Chondrocyte (in vitro differentiated cells): ENCODE results near the gene SST. TPM values are rescaled to one million over a fixed set of nuclear protein-coding genes. Genes with fewer than 3 reads are reported as not detected.

Experiments
- DNase-seq: peaks from one replicate; pipeline ENCODE4 v3.0.0; 2021; ENCODE audit warnings: mixed read lengths, low spot score
- H3K27ac Mint-ChIP-seq: one replicate; pipeline ENCODE4 v1.8.0; 2021; ENCODE audit warnings: mild to moderate bottlenecking, moderate library complexity, mixed read lengths; ENCODE audit not compliant: unreplicated experiment
- H3K27me3 Mint-ChIP-seq: 2 replicates; pipeline ENCODE4 v1.8.0; 2021; ENCODE audit warnings: low read depth, mixed read lengths
- H3K36me3 Mint-ChIP-seq: 2 replicates; pipeline ENCODE4 v1.8.0; 2021; ENCODE audit warnings: low read depth, mixed read lengths
- H3K4me1 Mint-ChIP-seq: 2 replicates; pipeline ENCODE4 v1.8.0; 2021; ENCODE audit warnings: low read depth, mild to moderate bottlenecking, mixed read lengths
- H3K4me3 Mint-ChIP-seq: one replicate; pipeline ENCODE4 v1.8.0; 2021; ENCODE audit warnings: mild to moderate bottlenecking, moderate library complexity, mixed read lengths; ENCODE audit not compliant: unreplicated experiment
- H3K9me3 Mint-ChIP-seq: 2 replicates; pipeline ENCODE4 v1.8.0; 2021; ENCODE audit warnings: low read depth, mixed read lengths
- long read RNA-seq: library from polyadenylated mRNA; stranded (forward); transcript quantifications from one replicate; pipeline ENCODE4 v2.0.0, GENCODE V29; 2021
- total RNA-seq: library from RNA; stranded (reverse); gene quantifications from 3 replicates; pipeline ENCODE4 v1.2.1, GENCODE V29; 2021
- TF ChIP-seq, protein P1 (sequence below): fragments of 200-600 bp; sonication (generic); IDR thresholded peaks from 2 replicates; pipeline ENCODE4 v1.5.0; 2021; ENCODE audit warnings: antibody characterized with exemption, mild to moderate bottlenecking, moderate library complexity

SST gene
- total RNA-seq = not detected in 3 replicates
- long read RNA-seq = 0 reads

- Mint-ChIP-seq H3K4me3 (no peak within 1 kb of the TSS), H3K36me3 (no peaks in the 10 kb centered on the region), H3K27me3 (peaks cover 65% of the 10 kb centered on the region), H3K9me3 (no peaks in the 10 kb centered on the region), H3K27ac (no peak within 1 kb of the TSS), H3K4me1 (peaks cover 10% of the 10 kb centered on the region)
- TF ChIP-seq, protein P1, sequence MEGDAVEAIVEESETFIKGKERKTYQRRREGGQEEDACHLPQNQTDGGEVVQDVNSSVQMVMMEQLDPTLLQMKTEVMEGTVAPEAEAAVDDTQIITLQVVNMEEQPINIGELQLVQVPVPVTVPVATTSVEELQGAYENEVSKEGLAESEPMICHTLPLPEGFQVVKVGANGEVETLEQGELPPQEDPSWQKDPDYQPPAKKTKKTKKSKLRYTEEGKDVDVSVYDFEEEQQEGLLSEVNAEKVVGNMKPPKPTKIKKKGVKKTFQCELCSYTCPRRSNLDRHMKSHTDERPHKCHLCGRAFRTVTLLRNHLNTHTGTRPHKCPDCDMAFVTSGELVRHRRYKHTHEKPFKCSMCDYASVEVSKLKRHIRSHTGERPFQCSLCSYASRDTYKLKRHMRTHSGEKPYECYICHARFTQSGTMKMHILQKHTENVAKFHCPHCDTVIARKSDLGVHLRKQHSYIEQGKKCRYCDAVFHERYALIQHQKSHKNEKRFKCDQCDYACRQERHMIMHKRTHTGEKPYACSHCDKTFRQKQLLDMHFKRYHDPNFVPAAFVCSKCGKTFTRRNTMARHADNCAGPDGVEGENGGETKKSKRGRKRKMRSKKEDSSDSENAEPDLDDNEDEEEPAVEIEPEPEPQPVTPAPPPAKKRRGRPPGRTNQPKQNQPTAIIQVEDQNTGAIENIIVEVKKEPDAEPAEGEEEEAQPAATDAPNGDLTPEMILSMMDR = no peak
- no peak for DNase-seq
Observed at GRCh38 chr3:187669675-187670504, at the start of gene SST. Gene SST (minus strand): TSS chr3:187670394. CDS start chr3:187670291, 103 bp downstream.

DNA sequence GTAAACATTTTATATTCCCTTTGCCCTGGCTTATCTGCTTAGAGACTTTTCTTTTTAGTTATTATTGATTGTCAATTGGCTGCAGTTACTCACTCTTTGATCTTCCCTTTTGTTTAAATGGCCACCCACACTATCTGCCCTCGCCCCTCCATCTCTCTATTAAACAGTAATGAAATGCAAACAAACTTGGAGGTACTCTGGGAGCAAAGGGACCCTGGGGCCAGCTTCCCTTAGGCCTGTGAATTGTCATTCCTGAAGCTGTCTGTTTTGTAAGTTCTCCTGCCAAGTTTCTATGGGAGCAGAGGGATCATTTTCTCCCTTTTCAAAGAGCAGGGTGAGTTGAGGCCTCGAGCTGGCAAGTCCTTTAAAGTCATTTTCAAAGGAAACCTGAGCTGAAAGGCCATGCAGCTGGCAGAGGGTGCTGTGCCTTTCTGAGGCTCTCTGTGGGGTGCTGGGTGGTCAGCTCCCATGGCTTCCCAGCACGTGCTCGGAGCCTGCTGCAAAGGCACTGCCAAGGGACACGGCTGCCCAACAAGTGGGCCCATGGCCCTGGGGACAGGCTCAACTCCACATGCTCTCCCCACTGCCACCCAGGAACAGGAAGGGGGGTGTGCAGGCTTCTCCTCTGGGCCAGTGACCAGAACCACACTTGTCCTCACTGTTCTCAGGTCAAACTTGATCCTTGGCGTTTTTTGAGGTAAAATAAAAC is 49.6 kb upstream of the SST start:
- no peaks in the 10 kb centered on the region for H3K4me1 Mint-ChIP-seq
- H3K4me3 Mint-ChIP-seq = no peak overlapping the region
- no peaks in the 10 kb centered on the region for H3K27me3 Mint-ChIP-seq
- peaks cover 30% of the 10 kb centered on the region for H3K36me3 Mint-ChIP-seq
- no peak overlapping the region for H3K27ac Mint-ChIP-seq
- no peak for DNase-seq
- no peaks in the 10 kb centered on the region for H3K9me3 Mint-ChIP-seq
- TF ChIP-seq, protein P1 = no peak

GRCh38 chr3:187718802-187719201 is 48.6 kb upstream of the SST start:
- Mint-ChIP-seq H3K4me3 (no peak overlapping the region), H3K4me1 (no peaks in the 10 kb centered on the region), H3K27me3 (peaks cover 3% of the 10 kb centered on the region), H3K9me3 (no peaks in the 10 kb centered on the region), H3K27ac (no peak overlapping the region), H3K36me3 (peaks cover 22% of the 10 kb centered on the region)
- DNase-seq = no peak
- TF ChIP-seq, protein P1 = no peak

DNA sequence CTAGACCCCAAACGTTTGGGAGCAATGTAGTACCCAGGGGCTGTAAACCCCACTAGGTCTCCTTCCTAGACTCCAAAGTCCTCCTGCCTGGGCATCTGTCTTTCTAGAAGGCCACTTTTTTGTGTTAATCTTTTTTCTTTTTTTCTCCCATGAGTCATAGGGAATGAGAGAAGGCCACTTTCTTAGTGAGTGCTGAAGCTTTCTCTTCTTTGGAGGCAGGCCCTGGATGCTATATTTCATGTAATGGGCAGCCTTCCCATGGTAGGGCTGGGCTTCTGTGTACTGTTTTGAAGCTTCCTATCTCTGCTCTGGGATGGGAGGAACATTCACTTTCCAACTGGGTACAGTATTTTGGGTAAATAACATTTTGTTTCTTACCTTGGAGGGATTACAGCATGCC is 47.4 kb upstream of the SST start:
- Mint-ChIP-seq H3K27ac (no peak overlapping the region), H3K9me3 (no peaks in the 10 kb centered on the region), H3K27me3 (peaks cover 3% of the 10 kb centered on the region), H3K4me3 (no peak overlapping the region), H3K4me1 (no peaks in the 10 kb centered on the region), H3K36me3 (peaks cover 16% of the 10 kb centered on the region)
- TF ChIP-seq, protein P1 = no peak
- no peak for DNase-seq

DNA sequence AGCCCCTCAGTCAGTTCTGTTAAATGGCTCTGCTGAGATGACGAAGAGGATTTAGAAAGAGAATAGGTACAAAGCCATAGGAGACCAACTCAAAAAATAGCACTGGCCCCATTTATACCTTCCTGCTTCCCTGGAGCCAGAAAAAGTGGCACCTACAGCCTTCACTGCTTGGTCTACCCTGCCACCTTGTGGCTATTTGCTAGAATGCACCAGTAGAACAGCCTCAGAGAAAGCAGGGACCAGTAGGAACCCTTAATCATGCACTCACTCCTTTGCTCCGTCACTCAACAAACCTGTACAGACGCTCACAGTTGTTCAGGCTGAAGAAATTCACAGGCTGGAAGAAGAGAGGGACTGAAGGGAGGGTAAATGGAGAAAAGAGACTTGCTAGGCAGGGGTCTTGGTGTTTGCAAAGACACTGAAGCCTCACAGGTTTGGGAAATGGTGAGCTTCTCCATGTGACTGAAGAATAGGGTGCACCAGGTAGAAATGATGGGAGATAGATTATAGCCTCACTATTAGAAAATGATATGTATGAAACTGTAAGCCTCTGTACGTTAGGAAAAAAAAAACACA is 44.3 kb upstream of the SST start:
- H3K4me3 Mint-ChIP-seq = no peak overlapping the region
- H3K4me1 Mint-ChIP-seq = no peaks in the 10 kb centered on the region
- TF ChIP-seq, protein P1 = peak; percentile 92
- no peak for DNase-seq
- H3K27ac Mint-ChIP-seq = no peak overlapping the region
- H3K27me3 Mint-ChIP-seq = peaks cover 3% of the 10 kb centered on the region
- no peaks in the 10 kb centered on the region for H3K36me3 Mint-ChIP-seq
- no peaks in the 10 kb centered on the region for H3K9me3 Mint-ChIP-seq
